OCI-LY3 (cell line): ENCODE results near the gene CAMTA1.
A peak's percentile ranks its signal among the peaks of the same experiment; 100 is the strongest.

Experiments used
- H2AFZ ChIP-seq: fragments of 200-600, 300-600 bp; shearing (Covaris generic); 2 replicates; pipeline ENCODE4 v1.6.0; 2014; ENCODE audit warnings: antibody characterized with exemption, low read depth, low read length
- H3K27ac ChIP-seq: fragments of 200-600, 300-600 bp; sonication (generic); 2 replicates; pipeline ENCODE4 v1.5.1; 2014; ENCODE audit warnings: mild to moderate bottlenecking, low read length, moderate library complexity, mixed read lengths
- H3K27me3 ChIP-seq: fragments of 200-600, 300-600 bp; sonication (generic); 2 replicates; pipeline ENCODE4 v1.6.1; 2014; ENCODE audit warnings: low read depth, low read length, mixed read lengths
- H3K36me3 ChIP-seq: fragments of 200-600, 300-600 bp; sonication (generic); replicated peaks from 2 replicates; pipeline ENCODE3; 2014; ENCODE audit warnings: low read depth, low read length, mixed read lengths
- H3K4me1 ChIP-seq: fragments of 300-600, 200-600 bp; sonication (generic); 2 replicates; pipeline ENCODE4 v1.6.1; 2014; ENCODE audit warnings: low read length, mixed read lengths
- H3K4me2 ChIP-seq: fragments of 200-600, 300-600 bp; sonication (generic); 2 replicates; pipeline ENCODE4 v1.6.1; 2014; ENCODE audit warnings: low read length, mixed read lengths
- H3K4me3 ChIP-seq: fragments of 300-600, 200-600 bp; sonication (generic); 2 replicates; pipeline ENCODE4 v1.5.1; 2014; ENCODE audit warnings: antibody characterized with exemption, mild to moderate bottlenecking, low read length, moderate library complexity
- H3K79me2 ChIP-seq: fragments of 300-600, 200-600 bp; shearing (Covaris generic); 2 replicates; pipeline ENCODE4 v1.6.1; 2014; ENCODE audit warnings: mild to moderate bottlenecking, low read length, mixed read lengths
- H3K9ac ChIP-seq: fragments of 300-600, 200-600 bp; shearing (Covaris generic); 2 replicates; pipeline ENCODE4 v1.6.0; 2014; ENCODE audit warnings: mild to moderate bottlenecking, low read length, moderate library complexity
- H3K9me3 ChIP-seq: fragments of 200-600, 300-600 bp; shearing (Covaris generic); 2 replicates; pipeline ENCODE4 v1.6.1; 2014; ENCODE audit warnings: low read length, mixed read lengths; ENCODE audit not compliant: insufficient read depth
- H4K20me1 ChIP-seq: fragments of 200-600, 300-600 bp; sonication (generic); 2 replicates; pipeline ENCODE4 v1.6.1; 2016; ENCODE audit warnings: low read length, mixed read lengths; ENCODE audit not compliant: insufficient read depth
- CTCF ChIP-seq: fragments of 200-600, 300-600 bp; sonication (generic); IDR thresholded peaks from 2 replicates; pipeline ENCODE4 v1.5.1; 2014; ENCODE audit warnings: antibody characterized with exemption, low read length, low read depth
- EZH2phosphoT487 ChIP-seq: fragments of 200-600 bp; shearing (Covaris generic); IDR thresholded peaks from 2 replicates; pipeline ENCODE4 v1.6.1; 2018; ENCODE audit warnings: antibody characterized with exemption, mixed run types, low read depth

The CAMTA1 gene

GRCh38 chr1:6811583-6811982 lies 26.3 kb downstream of the CAMTA1 start:
- H3K79me2 ChIP-seq: peaks cover 61% of the 10 kb centered on the region

GRCh38 chr1:6813165-6813564 lies 27.9 kb downstream of the CAMTA1 start:
- Histone ChIP-seq H3K9me3 (no peaks in the 10 kb centered on the region), H3K4me1 (peaks cover 10% of the 10 kb centered on the region), H3K79me2 (peaks cover 60% of the 10 kb centered on the region), H3K36me3 (no peaks in the 10 kb centered on the region), H3K27me3 (no peaks in the 10 kb centered on the region), H3K27ac (no peak overlapping the region), H3K4me2 (no peak overlapping the region), H3K9ac (no peak overlapping the region), H3K4me3 (no peak overlapping the region), H4K20me1 (peaks cover 71% of the 10 kb centered on the region), H2AFZ (no peak overlapping the region)
- no peak for TF ChIP-seq EZH2phosphoT487
- TF ChIP-seq CTCF: no peak

More at GRCh38 chr1:6811583-6811982, 26.3 kb downstream of the CAMTA1 start:
- Histone ChIP-seq H3K27me3 (no peaks in the 10 kb centered on the region), H2AFZ (no peak overlapping the region), H3K4me1 (peaks cover 10% of the 10 kb centered on the region), H3K36me3 (no peaks in the 10 kb centered on the region), H3K9ac (no peak overlapping the region), H3K4me2 (no peak overlapping the region), H3K4me3 (no peak overlapping the region), H3K9me3 (no peaks in the 10 kb centered on the region), H3K27ac (no peak overlapping the region), H4K20me1 (peaks cover 70% of the 10 kb centered on the region)
- TF ChIP-seq CTCF (no peak), EZH2phosphoT487 (no peak)

GRCh38 chr1:6815726-6816125 lies 30.5 kb downstream of the CAMTA1 start:
- Histone ChIP-seq H3K4me1 (peaks cover 10% of the 10 kb centered on the region), H3K27ac (no peak overlapping the region), H4K20me1 (peaks cover 69% of the 10 kb centered on the region), H3K36me3 (no peaks in the 10 kb centered on the region), H3K4me3 (no peak overlapping the region), H3K9me3 (no peaks in the 10 kb centered on the region), H3K27me3 (no peaks in the 10 kb centered on the region), H2AFZ (no peak overlapping the region), H3K4me2 (peak overlapping the region; percentile 12; the same call in 1 of the 2 replicates), H3K9ac (no peak overlapping the region), H3K79me2 (peaks cover 67% of the 10 kb centered on the region)
- TF ChIP-seq CTCF (no peak), EZH2phosphoT487 (no peak)

- no peak overlapping the region for H2AFZ ChIP-seq
- peaks cover 25% of the 10 kb centered on the region for H3K4me1 ChIP-seq
- peaks cover 44% of the 10 kb centered on the region for H3K79me2 ChIP-seq
- H4K20me1 ChIP-seq: peaks cover 53% of the 10 kb centered on the region
- no peaks in the 10 kb centered on the region for H3K36me3 ChIP-seq
- TF ChIP-seq EZH2phosphoT487: no peak
- no peak for TF ChIP-seq CTCF
- H3K4me3 ChIP-seq: no peak overlapping the region
- no peak overlapping the region for H3K9ac ChIP-seq
- H3K27ac ChIP-seq: no peak overlapping the region
- H3K27me3 ChIP-seq: no peaks in the 10 kb centered on the region
- H3K4me2 ChIP-seq: no peak overlapping the region
- no peaks in the 10 kb centered on the region for H3K9me3 ChIP-seq
These were observed 34.2 kb downstream of the CAMTA1 start for GRCh38 chr1:6819246-6820040.
